ENCODE data around the gene ATE1. TPM values are rescaled to one million over a fixed set of nuclear protein-coding genes. Genes with fewer than 3 reads are reported as not detected.

Gene ATE1
- polyA plus RNA-seq, 2 of the 4 experiments (the other 2 are of a cell fraction), result 27.2 to 58.8 TPM

- DNase-seq (ENCODE audit: low read depth in 1 of 2, low spot score in 1 of 2), result no peak
- no peak overlapping the region for H3K27ac ChIP-seq
- POLR2A ChIA-PET, result no interaction called here
- no peaks in the 10 kb centered on the region for H3K4me1 ChIP-seq
- no peaks in the 10 kb centered on the region for H3K9me3 ChIP-seq
- no peak overlapping the region for H3K4me2 ChIP-seq
- ATAC-seq, result no peak
- no peak for TF ChIP-seq CHD4 (IDR thresholded peaks at IDR 0.05; ENCODE audit: borderline replicate concordance)
- no peak for TF ChIP-seq PBX3 (IDR thresholded peaks at IDR 0.05)
- TF ChIP-seq FOXS1 (CRISPR knock-in tag; IDR thresholded peaks at IDR 0.05), result no peak
- TF ChIP-seq POLR2A (IDR thresholded peaks at IDR 0.05; ENCODE audit: low read length), result no peak
- TF ChIP-seq CBX8 (IDR thresholded peaks at IDR 0.05), result no peak
- TF ChIP-seq EHF (CRISPR knock-in tag; IDR thresholded peaks at IDR 0.05), result no peak
- TF ChIP-seq HOXB13 (CRISPR knock-in tag; IDR thresholded peaks at IDR 0.05; ENCODE audit: low read depth), result no peak
- H3K4me3 ChIP-seq, result no peak overlapping the region
- FAIRE-seq, result no peak
- CTCF ChIA-PET, result interaction anchor here (1.1 to 1.9 kb wide), 6 partner anchors 17 to 94 kb away, joined by 3 to 8 read pairs (median 4); partner anchors contain the start of gene NSMCE4A
These were observed 46.9 kb downstream of the ATE1 start for GRCh38 chr10:121880895-121881294.

GRCh38 chr10:121879476-121879875 lies 48.4 kb downstream of the ATE1 start:
- ChIA-PET POLR2A (no interaction called here), CTCF (interaction anchor here (1.4 to 1.6 kb wide), 3 partner anchors 8 to 25 kb away, joined by 4 to 5 read pairs (median 4); no protein-coding TSS in a partner anchor)
- WGBS (ENCODE audit: missing lambda C conversion rate), result 89% methylated on average over 4 of the region's 4 CpGs
- FAIRE-seq (no peak), DNase-seq (ENCODE audit: low read depth in 1 of 2, low spot score in 1 of 2) (no peak), ATAC-seq (no peak)
- Histone ChIP-seq H3K27ac (no peak overlapping the region), H3K4me3 (no peak overlapping the region), H3K9me3 (no peaks in the 10 kb centered on the region), H3K4me2 (no peak overlapping the region), H3K4me1 (no peaks in the 10 kb centered on the region)
- TF ChIP-seq TFCP2L1 (CRISPR knock-in tag; IDR thresholded peaks at IDR 0.05), result no peak
- no peak for TF ChIP-seq FOSB (CRISPR knock-in tag; IDR thresholded peaks at IDR 0.05)
- TF ChIP-seq CTCF (IDR thresholded peaks at IDR 0.05), result no peak
- no peak for TF ChIP-seq FOSL2 (IDR thresholded peaks at IDR 0.05)
- no peak for TF ChIP-seq FOSL2 (CRISPR knock-in tag; IDR thresholded peaks at IDR 0.05)
- no peak for TF ChIP-seq CBX8 (IDR thresholded peaks at IDR 0.05)
- no peak for TF ChIP-seq ESRRA (IDR thresholded peaks at IDR 0.05; ENCODE audit: borderline replicate concordance, low read length)
- TF ChIP-seq E2F6 (IDR thresholded peaks at IDR 0.05; ENCODE audit: borderline replicate concordance, low read depth), result no peak
- TF ChIP-seq MYC (IDR thresholded peaks at IDR 0.05; ENCODE audit: borderline replicate concordance, low read length), result no peak
- no peak for TF ChIP-seq PBX3 (IDR thresholded peaks at IDR 0.05)
- no peak for TF ChIP-seq HOXA7 (CRISPR knock-in tag; IDR thresholded peaks at IDR 0.05)
- no peak for TF ChIP-seq BCL3 (IDR thresholded peaks at IDR 0.05)
- TF ChIP-seq ZC3H11A (IDR thresholded peaks at IDR 0.05), result no peak
- no peak for TF ChIP-seq RFX5 (IDR thresholded peaks at IDR 0.05)
- TF ChIP-seq RAD21 (conservative IDR thresholded peaks at IDR 0.05 in 1 of 2, IDR thresholded peaks at IDR 0.05 in 1 of 2), result no peak
- no peak for TF ChIP-seq CBX2 (IDR thresholded peaks at IDR 0.05; ENCODE audit: borderline replicate concordance, low read depth)

All from A549 (cell line).